ENCODE data around the gene DUSP8. TPM values are rescaled to one million over a fixed set of nuclear protein-coding genes. Genes with fewer than 3 reads are reported as not detected.
A peak's percentile ranks its signal among the peaks of the same experiment; 100 is the strongest.

The DUSP8 gene
- total RNA-seq, 1 donor from 2014 or later = 8.4 TPM

DNA sequence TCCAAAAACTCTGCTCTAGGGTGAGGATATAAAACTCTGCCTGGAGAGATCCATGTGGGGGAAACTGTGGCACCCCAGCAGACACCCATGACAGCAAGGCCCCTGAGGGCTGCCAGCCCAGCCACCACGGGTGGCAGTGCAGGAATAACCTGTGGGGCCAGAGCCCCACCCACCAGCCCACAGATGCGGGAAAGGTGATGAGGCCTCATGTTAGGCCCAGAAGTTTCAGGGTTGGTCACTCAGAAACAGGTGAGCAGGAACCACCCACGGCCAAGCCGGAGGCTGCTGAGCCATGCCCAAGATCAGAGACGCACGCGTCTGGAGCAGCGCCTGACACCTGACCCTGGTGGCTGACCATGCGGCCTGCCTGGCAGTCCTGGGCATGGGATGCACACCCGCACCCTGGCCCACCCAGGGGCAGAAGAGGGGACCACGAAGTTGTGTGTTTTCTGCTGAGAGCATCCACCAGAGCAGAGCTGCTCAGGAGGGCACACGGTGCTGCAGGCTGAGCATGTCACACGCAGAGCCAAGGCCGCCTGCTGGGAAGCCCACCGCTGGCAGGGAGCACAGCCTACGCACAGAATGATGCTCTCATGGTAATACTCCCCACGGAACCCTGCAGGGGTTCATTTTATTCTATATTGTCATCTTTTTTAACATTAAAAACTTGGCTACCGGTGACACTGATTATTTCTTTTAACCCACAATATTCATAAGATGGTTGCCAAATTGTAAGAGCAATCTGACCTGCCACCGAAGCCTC, 41.2 kb downstream of the DUSP8 start:
- Mint-ChIP-seq H3K27ac (peak overlapping the region; percentile 96), H3K4me3 (peak overlapping the region; percentile 82), H3K4me1 (ENCODE audit: unreplicated experiment) (peaks cover 24% of the 10 kb centered on the region), H3K36me3 (no peaks in the 10 kb centered on the region), H3K9me3 (no peaks in the 10 kb centered on the region), H3K27me3 (no peaks in the 10 kb centered on the region)
- DNase-seq (ENCODE audit: extremely low spot score, unreplicated experiment) = no peak
- no peak for TF ChIP-seq CTCF (conservative IDR thresholded peaks at IDR 0.05)

GRCh38 chr11:1529774-1530173, 42.3 kb downstream of the DUSP8 start:
- no peak for DNase-seq (ENCODE audit: extremely low spot score, unreplicated experiment)
- H3K27me3 Mint-ChIP-seq = no peaks in the 10 kb centered on the region
- peaks cover 19% of the 10 kb centered on the region for H3K4me1 Mint-ChIP-seq (ENCODE audit: unreplicated experiment)

GRCh38 chr11:1529286-1529685, 42.8 kb downstream of the DUSP8 start:
- peaks cover 16% of the 10 kb centered on the region for H3K4me1 Mint-ChIP-seq (ENCODE audit: unreplicated experiment)
- no peak overlapping the region for H3K27ac Mint-ChIP-seq
- DNase-seq (ENCODE audit: extremely low spot score, unreplicated experiment) = no peak
- H3K4me3 Mint-ChIP-seq = no peak overlapping the region
- no peak for TF ChIP-seq CTCF (conservative IDR thresholded peaks at IDR 0.05)
- no peaks in the 10 kb centered on the region for H3K36me3 Mint-ChIP-seq
- no peaks in the 10 kb centered on the region for H3K27me3 Mint-ChIP-seq
- no peaks in the 10 kb centered on the region for H3K9me3 Mint-ChIP-seq

More at GRCh38 chr11:1529774-1530173, 42.3 kb downstream of the DUSP8 start:
- no peaks in the 10 kb centered on the region for H3K9me3 Mint-ChIP-seq
- H3K27ac Mint-ChIP-seq = no peak overlapping the region
- no peaks in the 10 kb centered on the region for H3K36me3 Mint-ChIP-seq
- H3K4me3 Mint-ChIP-seq = no peak overlapping the region
- TF ChIP-seq CTCF (conservative IDR thresholded peaks at IDR 0.05) = no peak

DNA sequence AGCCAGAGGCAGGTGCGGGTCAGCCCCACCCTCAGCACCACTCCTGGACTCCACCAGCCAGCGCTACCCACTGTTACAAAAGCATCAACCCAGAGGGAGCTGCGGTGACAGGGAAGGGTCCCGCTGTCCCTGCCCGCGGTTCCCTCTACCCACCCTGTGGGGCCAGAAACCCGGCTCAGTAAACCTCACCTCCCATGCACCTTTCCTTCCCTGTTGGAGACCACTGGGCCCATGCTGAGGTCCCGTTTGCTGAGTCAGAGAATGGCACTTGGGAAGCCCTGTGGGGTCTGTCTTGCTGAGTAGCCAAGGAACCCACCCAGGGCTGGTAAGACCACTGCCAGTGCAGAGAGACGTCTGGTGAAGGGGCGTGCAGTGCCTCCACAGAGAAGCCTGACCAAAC, 43.4 kb downstream of the DUSP8 start:
- Mint-ChIP-seq H3K27ac (no peak overlapping the region), H3K9me3 (no peaks in the 10 kb centered on the region), H3K27me3 (no peaks in the 10 kb centered on the region), H3K4me3 (no peak overlapping the region), H3K36me3 (no peaks in the 10 kb centered on the region), H3K4me1 (ENCODE audit: unreplicated experiment) (peaks cover 16% of the 10 kb centered on the region)
- no peak for TF ChIP-seq CTCF (conservative IDR thresholded peaks at IDR 0.05)
- DNase-seq (ENCODE audit: extremely low spot score, unreplicated experiment) = no peak

DNA sequence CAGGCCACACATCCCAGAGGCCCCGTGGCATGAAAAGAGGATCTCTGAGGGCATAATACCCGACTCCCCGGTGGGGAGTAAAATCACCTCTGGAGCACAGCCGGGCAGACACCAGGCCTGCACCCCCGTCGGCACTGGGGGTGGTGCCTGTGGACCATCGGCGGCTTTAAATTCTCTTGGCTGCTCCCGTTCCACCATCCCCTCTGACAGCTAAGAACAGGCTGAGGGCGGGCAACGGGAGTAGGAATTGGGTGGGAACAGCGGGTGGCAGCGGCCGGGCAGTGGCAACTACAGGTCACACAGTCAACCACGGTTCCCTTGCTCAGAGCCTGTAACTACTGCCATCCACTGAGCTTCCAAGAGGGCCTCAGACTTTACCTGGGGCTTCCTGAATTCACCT, 45.3 kb downstream of the DUSP8 start:
- no peak for TF ChIP-seq CTCF (conservative IDR thresholded peaks at IDR 0.05)
- DNase-seq (ENCODE audit: extremely low spot score, unreplicated experiment) = no peak
- peaks cover 15% of the 10 kb centered on the region for H3K4me1 Mint-ChIP-seq (ENCODE audit: unreplicated experiment)
- H3K36me3 Mint-ChIP-seq = no peaks in the 10 kb centered on the region
- no peaks in the 10 kb centered on the region for H3K27me3 Mint-ChIP-seq
- H3K27ac Mint-ChIP-seq = no peak overlapping the region
- no peak overlapping the region for H3K4me3 Mint-ChIP-seq
- H3K9me3 Mint-ChIP-seq = no peaks in the 10 kb centered on the region

Data from type B pancreatic cell (in vitro differentiated cells).